NCI-H226 (cell line): ENCODE results near the gene GUCY1A1.

ENCODE experiments used
- DNase-seq: peaks from one replicate; pipeline ENCODE4 v3.0.0-alpha.2; 2015

Gene GUCY1A1

GRCh38 chr4:155694100-155694785 lies 27.6 kb downstream of the GUCY1A1 start:
- DNase-seq, result no peak

DNA sequence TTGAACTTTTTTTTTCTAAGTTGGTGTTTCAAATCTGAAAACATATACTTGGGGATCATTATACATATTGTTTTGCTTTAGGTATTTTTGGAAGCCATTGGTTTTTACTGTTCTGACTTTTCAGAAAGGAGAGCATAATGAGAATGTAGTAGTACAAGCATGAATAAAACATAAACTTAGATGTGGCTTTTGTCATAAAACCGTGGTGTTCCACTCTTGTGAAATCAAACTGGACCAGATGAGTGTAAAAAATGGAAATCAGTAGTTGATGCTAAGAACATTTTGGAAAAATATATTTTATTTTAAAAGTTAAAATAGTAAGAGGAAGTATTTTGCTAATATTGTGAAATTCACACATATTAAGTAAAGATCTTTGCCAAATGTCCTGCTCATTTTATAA lies 29.6 kb downstream of the GUCY1A1 start:
- DNase-seq, result no peak

DNA sequence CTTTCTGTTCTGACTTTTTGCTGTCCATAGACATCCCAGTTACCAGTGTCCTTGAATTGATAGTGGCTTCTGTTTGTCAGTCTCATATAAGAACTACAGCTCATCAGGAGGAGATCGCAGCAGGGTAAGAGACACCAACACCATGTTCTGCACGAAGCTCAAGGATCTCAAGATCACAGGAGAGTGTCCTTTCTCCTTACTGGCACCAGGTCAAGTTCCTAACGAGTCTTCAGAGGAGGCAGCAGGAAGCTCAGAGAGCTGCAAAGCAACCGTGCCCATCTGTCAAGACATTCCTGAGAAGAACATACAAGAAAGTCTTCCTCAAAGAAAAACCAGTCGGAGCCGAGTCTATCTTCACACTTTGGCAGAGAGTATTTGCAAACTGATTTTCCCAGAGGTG lies 30.1 kb downstream of the GUCY1A1 start:
- DNase-seq, result no peak

- no peak for DNase-seq
These were observed 35.2 kb downstream of the GUCY1A1 start for GRCh38 chr4:155701827-155702226.

- peak; percentile 33 for DNase-seq
These were observed 37.0 kb downstream of the GUCY1A1 start for GRCh38 chr4:155703486-155704247.

- DNase-seq, result no peak
These were observed 38.3 kb downstream of the GUCY1A1 start for GRCh38 chr4:155704841-155705404.

DNA sequence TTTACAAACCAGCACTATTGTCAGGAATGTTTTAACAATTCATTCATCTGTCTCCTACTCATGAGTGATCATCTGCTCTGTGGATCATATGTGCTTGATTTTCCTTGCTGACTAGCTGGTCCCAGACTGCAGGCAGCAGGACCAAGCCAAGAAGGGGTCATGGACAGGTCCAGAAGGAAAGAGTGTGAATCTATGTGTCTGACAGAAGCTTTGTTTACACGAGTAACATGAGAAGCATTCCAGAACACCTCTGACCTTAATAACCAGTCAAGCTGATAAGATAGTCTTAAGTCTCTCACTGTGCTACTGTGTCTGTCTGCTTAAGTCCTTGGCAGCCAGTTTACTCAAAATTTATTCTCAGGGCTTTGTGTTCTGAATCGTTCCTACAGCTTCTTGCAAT lies 39.0 kb downstream of the GUCY1A1 start:
- DNase-seq, result peak; percentile 60

DNA sequence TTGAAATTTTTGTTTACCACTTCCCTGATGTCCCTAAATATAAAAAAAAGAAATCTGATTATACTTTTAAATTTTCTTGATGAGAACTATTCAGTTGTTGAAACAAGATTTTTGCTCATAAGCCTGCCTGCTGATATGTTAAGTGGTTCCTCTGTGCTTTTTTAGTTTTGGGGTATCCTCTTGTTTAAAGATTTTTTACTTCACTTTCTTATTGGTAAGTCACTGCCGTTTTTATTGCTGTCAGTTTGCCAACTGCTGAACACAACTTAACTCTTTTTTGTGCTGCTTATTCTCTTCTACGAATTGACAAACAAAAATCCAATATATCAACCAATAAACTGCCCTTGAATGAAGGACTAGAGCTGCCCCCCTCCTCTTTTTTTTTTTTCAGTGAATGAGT lies 39.5 kb downstream of the GUCY1A1 start:
- no peak for DNase-seq

DNA sequence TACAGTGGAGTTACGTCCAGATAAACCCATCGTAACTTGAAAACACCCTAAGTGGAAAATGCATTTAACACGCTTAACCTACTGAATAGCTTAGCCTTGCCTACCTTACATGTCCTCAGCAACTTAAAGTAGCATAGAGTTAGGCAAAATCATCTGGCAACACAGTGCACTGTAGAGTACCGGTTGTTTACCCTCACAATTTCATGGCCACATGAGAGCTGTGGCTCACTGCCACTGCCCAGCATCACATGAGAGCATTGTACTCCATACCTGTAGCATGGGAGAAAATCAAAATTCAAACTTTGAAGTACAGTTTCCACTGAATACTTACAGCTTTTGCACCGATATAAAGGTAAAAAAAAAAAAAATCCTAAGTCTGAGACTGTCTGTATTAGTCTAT lies 40.6 kb downstream of the GUCY1A1 start:
- DNase-seq, result no peak

GRCh38 chr4:155708782-155709181 lies 42.1 kb downstream of the GUCY1A1 start:
- no peak for DNase-seq

GRCh38 chr4:155709918-155710317 lies 43.3 kb downstream of the GUCY1A1 start:
- DNase-seq, result no peak

DNA sequence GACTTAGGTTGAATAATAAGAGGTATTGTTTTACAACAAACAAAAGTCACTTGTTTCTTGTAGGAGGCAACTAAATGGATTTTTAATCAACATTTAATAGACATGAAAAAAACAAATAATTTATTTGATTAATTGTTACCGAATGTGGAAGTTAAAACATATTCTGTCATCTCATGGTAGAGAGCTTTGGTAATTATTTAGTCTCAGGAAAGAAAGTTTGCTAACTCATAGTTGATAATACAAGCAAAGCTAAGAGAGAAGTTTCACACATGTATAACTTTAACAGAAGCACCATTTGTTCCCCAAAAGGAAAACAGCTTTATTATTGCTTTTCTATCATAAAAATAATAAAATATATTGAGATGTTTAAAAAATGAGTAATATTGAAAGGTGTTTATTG lies 44.9 kb downstream of the GUCY1A1 start:
- DNase-seq, result no peak

DNA sequence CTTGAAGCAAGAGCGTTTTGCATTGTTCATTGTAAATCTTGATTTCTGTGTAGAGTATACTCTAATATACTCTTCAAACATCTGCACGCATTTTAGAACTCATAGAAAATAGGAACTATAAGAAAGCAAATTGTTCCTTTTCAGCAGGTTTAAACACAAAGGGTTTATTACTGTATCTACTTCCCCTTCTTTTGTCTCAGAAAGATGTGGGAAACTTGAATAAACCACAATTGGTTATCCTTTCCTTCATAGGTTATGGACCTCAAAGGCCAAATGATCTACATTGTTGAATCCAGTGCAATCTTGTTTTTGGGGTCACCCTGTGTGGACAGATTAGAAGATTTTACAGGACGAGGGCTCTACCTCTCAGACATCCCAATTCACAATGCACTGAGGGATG lies 46.2 kb downstream of the GUCY1A1 start:
- no peak for DNase-seq

DNA sequence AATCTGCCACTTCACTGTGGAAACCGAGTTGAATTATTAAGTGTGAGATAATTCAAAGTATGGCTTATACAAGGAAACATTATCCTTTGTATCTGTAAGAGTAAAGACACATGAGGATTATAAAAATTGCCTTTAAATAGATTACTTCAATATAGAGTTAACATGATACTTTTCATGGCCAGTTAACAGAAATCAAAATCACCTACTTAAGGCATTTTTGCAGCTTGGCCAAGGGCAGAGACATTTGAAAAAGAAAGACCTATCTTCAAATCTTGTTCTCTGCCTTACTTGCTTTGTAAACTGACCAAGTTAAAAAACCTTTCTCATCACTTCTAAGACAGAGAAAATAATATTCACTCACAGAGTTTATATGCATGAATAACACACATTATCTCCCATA lies 47.3 kb downstream of the GUCY1A1 start:
- DNase-seq, result no peak

GRCh38 chr4:155722336-155722735 lies 55.7 kb downstream of the GUCY1A1 start:
- no peak for DNase-seq

DNA sequence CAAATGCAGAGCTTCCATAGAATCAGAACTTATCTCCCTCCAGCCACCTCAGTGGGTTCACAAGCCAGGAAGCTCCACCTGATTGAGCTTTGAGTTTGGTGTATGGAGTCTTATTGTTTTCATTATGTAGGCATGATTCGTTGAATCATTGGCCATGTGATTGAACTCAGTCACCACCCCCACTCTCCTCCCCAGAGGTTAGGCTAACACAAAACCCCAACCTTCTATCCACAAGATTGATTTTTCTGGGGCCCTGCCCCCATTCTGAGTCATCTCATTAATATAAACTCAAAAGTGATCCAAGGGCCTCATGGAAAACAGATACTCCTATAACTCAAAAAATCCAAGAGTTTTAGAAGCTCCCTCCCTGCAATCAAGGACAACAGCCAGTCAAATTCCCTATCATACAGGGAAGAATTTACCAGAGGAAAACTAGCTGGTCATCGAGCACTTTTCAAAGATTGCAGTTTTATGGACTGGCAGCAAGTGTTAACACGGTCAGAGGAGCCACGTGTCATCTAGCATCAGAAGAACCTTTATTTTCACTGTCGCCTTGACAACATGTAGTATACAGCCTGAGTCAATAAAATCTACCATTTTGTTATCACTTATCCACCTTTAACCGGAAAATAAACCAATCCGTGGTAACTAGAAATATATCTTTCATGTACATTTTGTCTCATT lies 56.3 kb downstream of the GUCY1A1 start:
- DNase-seq, result no peak

DNA sequence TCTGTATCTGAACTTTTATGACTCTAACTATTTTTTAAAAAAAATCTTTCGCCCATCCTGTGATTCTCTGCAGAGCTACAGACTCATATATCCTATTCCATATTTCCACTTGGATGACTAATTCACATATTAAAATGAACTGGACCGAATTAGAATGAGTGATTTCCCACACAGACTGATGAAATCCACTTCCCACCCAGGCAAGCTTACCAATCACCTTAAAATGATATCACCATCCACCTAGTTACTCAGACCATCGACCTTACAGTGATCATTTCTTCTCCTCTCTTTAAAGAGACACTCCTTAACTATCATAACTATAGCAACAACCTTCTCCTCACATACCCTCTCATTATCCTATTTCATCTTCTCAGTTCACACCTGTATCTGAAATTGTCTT lies 58.1 kb downstream of the GUCY1A1 start:
- no peak for DNase-seq

DNA sequence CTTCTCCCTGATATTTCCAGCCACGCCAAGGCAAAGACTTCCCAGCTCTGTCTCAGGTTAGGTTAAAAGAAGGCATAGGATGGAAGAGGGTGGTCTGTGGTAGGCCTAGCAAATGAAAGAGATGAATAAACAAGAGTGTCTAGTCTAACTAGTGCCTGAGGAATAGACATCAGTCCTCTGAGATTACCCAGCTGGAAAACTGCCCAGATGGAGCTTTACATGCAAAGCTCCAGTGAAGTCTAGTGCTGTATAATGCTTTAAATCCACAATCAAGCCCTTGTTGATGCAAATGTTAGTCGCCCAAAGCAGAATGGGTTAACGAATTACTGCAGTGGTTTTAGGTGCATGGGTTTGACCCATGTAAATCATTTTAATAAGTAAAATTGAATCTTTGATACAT lies 67.4 kb downstream of the GUCY1A1 start:
- DNase-seq, result no peak

GRCh38 chr4:155734951-155735350 lies 68.3 kb downstream of the GUCY1A1 start:
- DNase-seq, result no peak

DNA sequence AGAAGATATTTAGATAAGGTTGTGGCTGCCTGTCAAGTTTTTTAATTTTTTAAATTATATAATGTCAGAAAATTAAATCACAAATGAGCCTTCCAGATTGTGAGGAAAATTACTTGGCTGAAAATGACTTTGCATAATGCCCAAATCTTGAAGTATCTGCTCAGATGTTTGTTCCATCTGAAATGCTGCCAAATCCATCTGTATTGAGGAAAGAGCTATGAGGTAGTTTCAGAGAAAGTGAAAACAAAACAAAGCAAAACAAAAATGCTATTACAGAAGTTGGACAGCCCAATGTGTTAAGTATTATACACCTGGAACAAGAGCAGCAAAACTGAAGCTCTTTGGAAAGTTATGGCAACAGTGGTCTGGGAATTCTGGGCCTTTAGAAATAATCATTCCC lies 68.8 kb downstream of the GUCY1A1 start:
- no peak for DNase-seq

GRCh38 chr4:155738548-155738947 lies 71.9 kb downstream of the GUCY1A1 start:
- DNase-seq, result no peak

GRCh38 chr4:155741546-155741945 lies 74.9 kb downstream of the GUCY1A1 start:
- DNase-seq, result no peak

DNA sequence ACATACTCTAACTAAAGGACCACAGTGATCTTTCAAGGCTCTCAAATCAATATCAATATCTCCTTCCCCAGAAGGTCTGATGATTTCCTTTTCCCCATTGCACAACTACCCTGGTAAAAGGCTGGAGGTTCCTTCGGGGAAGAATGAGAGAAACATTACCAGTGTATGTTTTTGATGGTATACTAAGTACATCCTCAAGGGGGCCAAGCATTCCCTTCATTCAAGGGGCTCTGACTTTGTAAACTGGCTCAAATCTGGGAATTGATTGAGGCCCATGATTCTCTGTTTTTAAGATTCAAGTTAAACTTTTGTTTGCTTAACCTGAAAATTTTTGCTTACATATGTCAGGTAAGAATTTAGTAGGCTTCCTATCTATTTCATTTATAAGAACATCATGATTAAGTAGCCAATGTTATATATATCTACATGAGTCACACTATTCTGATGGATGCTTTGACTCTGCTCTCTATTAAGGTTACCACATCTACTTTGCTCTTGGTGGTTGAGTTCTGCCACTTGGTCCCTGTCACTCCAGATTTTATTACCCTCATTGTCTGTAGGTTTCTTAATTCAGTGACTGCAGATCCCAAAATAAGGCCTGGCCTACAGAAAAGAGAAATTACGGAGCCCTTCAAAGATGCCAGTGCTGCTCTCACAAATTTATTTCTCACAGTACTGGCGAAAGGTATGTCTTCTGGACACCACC lies 75.8 kb downstream of the GUCY1A1 start:
- no peak for DNase-seq
